Measurements from ENCODE around the gene CELSR1.

CELSR1 gene

GRCh38 chr22:46549971-46550641 lies 12.7 kb upstream of the CELSR1 start:
- peak; percentile 18 for DNase-seq

- DNase-seq: no peak
These were observed 12.1 kb upstream of the CELSR1 start for GRCh38 chr22:46549563-46549840.

- peak; percentile 67 for DNase-seq
These were observed 10.4 kb upstream of the CELSR1 start for GRCh38 chr22:46547883-46548244.

DNA sequence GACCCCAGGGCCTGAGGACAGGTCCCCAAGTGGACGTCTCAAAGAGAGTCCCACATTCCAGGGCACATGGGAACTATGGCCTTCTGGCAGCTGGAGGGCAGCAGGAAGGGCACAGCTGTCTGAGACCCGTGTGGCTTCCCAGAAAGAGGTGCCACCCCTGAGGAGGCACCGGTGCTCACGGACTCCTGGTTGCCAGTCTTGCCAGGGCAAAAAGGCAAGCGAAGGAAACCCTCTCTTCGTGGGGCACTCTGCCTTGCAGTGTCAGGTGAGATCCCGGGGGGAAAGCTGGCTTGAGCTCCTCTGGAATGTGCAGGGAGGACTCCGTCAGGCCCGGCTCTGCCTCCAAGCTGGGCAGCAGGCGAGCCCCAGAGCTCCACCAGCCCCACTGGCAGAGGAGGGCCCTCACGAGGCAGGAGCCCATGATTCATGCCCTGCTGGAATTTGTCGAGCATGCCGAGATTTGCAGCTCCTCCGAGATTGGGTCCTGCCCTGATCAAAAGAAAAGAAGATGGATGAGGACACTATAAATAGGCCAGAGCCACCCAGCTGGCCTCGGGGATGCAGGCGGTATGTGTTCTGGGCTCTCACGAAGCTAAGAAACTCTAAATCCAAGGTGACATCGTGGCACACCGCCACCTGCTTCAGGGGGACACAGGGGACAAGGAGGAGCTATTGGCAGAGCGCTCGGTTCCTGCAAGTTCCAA lies 9.9 kb upstream of the CELSR1 start:
- DNase-seq: no peak

GRCh38 chr22:46546466-46547178 lies 9.2 kb upstream of the CELSR1 start:
- peak; percentile 58 for DNase-seq

- DNase-seq: no peak
These were observed 7.8 kb upstream of the CELSR1 start for GRCh38 chr22:46545086-46545792.

- DNase-seq: peak; percentile 79
These were observed 4.9 kb upstream of the CELSR1 start for GRCh38 chr22:46542011-46542985.

DNA sequence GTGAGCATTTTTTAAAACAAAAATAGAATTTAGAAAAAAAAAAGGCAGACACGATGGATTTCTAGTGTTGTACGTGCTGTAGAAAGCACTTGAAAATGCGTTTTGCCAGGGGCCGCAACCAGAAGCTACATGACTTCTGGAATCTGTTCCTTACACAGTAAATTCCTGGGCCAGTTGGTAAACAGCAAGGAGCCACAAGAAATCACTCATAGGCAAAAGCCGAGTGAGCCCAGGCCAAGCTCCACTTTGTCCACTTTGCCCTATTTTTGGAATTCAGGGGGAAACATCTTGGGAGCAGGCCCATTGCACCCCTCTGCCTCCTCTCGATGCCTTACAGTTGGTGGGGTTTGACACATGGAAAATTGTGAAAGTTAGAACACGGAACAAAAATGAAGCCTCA lies 4.1 kb upstream of the CELSR1 start:
- DNase-seq: no peak

- peak; percentile 64 for DNase-seq
These were observed 3.5 kb upstream of the CELSR1 start for GRCh38 chr22:46540874-46541273.

DNA sequence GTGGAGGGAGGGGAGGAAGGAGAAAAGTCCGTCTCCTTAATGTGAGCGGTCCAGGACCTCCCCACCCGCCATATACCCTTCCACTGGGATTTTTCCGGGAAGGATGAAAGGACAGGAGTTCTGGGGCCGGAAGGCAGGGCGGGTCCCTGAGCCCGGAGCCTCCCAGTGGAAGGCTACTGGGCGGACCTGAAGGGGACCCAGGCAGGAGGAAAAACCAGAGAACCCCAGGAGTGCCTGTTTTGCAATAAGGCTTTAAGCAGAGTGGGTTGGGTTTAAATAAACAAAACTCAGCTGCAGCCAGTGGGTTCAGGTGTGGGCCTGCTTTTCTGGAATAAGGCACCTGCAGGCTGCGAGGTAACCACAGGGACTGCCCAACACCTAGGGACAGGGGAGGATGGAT lies 1.7 kb upstream of the CELSR1 start:
- DNase-seq: no peak

DNA sequence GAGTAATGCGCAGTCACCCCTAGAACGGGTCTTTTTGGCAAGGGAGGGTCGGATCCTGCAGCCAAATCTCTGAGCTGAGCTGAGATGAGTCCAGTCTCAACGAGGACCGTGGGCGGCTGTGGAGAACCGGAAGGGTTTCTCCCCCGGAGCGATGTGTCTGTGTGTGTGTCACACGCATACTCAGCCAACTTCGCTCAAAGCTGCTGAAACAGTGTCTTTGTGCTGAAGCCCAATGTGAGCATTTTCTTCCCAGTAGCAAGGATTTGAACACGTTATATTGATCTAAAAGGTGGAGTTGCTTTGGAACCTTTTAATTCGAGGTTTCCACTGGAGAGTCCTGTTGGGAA lies 1.4 kb upstream of the CELSR1 start:
- no peak for DNase-seq

GRCh38 chr22:46537946-46538813 lies 760 bp upstream of the CELSR1 start:
- no peak for DNase-seq

DNA sequence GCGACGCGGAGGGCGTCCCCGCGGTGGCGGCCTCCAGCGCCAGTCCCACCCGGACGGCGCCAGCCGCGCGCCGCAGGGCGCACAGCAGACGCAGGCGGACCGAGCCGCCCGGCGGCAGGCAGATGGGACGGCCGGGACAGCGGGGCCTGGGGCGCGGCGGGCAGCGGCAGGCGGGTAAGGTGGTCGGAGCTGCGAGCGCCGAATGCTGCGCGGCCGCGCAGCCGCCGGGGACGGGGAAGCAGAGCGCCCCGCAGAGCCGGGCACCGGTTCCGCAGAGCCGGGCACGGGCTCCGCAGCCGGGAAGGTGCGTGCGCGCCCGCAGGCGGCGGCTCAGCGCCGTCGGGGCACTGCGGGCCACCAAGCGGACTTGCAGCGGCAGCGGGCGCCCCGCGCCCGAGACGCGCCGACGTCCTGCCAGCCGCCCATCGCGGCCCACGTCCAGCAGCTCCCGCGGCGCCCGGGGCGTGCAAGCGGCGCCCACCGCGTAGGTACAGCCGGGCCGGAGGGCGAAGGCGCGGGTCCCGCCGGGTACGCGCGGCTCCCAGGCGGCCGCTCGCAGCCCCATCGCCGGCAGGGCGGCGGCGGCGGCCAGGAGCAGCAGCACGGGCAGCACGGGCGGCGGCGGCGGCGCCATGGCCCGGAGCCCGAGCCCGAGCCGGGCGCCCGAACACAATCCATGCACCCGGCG lies 739 bp downstream of the CELSR1 start:
- no peak for DNase-seq

GRCh38 chr22:46535876-46536536 lies 1.4 kb downstream of the CELSR1 start:
- DNase-seq: no peak

DNA sequence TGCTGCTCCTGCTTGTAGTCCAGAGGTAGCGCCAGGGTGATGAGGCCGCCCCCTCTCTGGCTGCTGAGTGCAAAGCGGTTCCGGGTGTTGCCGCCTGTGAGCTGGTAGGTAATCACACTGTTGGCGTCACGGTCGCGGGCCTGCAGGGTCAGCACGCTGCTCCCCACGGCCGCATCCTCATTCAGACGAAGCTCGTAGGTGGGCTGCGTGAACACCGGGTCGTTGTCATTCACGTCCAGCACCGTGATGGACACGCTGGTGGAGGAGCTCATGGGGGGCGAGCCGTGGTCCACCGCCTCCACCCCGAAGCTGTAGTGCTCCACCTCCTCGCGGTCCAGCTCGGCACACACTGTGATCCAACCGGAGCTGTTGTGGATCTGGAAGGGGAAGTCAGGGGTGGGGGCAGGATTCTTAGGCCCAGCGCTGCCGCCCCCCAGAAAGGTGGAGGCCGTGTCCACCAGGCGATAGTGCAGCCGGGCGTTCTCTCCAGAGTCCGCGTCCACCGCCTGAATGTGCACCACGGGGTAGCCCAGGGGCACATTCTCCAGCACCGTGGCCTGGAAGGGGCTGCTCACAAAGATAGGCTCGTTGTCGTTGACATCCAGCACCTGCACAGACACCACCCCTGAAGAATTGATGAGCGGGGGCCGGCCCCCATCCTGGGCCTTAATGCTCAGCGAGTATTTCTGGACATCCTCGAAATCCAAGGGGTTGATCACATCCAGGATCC lies 2.4 kb downstream of the CELSR1 start:
- no peak for DNase-seq

GRCh38 chr22:46534177-46534776 lies 3.1 kb downstream of the CELSR1 start:
- DNase-seq: no peak

GRCh38 chr22:46533070-46533833 lies 4.2 kb downstream of the CELSR1 start:
- no peak for DNase-seq

GRCh38 chr22:46532416-46532815 lies 5.0 kb downstream of the CELSR1 start:
- DNase-seq: no peak
